Transverse colon (tissue), 4 donors: ENCODE measurements around the gene FOXO1.

Source experiments
- EP300 ChIP-seq: sonication (generic); formaldehyde crosslinking; IDR thresholded peaks from one replicate; pipeline ENCODE4 v1.6.1; 2017; ENCODE audit warnings: antibody characterized with exemption, low read depth
- POLR2A ChIP-seq: fragments of 450-650 bp; IDR thresholded peaks from one replicate; pipeline ENCODE4 v1.6.1; 2016; ENCODE audit warnings: antibody characterized with exemption, mild to moderate bottlenecking, moderate library complexity
- POLR2AphosphoS5 ChIP-seq, 3 donors: sonication (generic); formaldehyde crosslinking; IDR thresholded peaks; one replicate each; pipeline ENCODE4 v1.6.1; 2016; ENCODE audit warnings: antibody characterized with exemption in 3 of 3
- TF ChIP-seq, protein P1 (sequence below), 5 experiments: fragments of 200-600 bp in 3 of 5; fragments of 450-650 bp in 2 of 5; sonication (generic) in 3 of 5; IDR thresholded peaks; 1 replicate in 2 of 5; 2 replicates in 3 of 5; pipeline ENCODE4 v1.5.1; 2016 to 2017; ENCODE audit warnings: antibody characterized with exemption in 5 of 5, inconsistent platforms in 3 of 5, mild to moderate bottlenecking in 2 of 5, moderate library complexity in 1 of 5

GRCh38 chr13:40657307-40657706, 9.1 kb downstream of the FOXO1 start:
- TF ChIP-seq, protein P1, sequence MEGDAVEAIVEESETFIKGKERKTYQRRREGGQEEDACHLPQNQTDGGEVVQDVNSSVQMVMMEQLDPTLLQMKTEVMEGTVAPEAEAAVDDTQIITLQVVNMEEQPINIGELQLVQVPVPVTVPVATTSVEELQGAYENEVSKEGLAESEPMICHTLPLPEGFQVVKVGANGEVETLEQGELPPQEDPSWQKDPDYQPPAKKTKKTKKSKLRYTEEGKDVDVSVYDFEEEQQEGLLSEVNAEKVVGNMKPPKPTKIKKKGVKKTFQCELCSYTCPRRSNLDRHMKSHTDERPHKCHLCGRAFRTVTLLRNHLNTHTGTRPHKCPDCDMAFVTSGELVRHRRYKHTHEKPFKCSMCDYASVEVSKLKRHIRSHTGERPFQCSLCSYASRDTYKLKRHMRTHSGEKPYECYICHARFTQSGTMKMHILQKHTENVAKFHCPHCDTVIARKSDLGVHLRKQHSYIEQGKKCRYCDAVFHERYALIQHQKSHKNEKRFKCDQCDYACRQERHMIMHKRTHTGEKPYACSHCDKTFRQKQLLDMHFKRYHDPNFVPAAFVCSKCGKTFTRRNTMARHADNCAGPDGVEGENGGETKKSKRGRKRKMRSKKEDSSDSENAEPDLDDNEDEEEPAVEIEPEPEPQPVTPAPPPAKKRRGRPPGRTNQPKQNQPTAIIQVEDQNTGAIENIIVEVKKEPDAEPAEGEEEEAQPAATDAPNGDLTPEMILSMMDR (IDR thresholded peaks at IDR 0.05), result no peak
- TF ChIP-seq POLR2AphosphoS5 (IDR thresholded peaks at IDR 0.05) (no peak), EP300 (no peak), POLR2A (no peak)
